SK-N-MC (cell line): ENCODE measurements around the gene EGFR.
"Not testable (repeated sequence)": the region's sequence is repeated elsewhere in the genome, so short reads cannot be mapped to it uniquely, and the experiment has no call there.

Source experiments
- DNase-seq: peaks from one replicate; pipeline ENCODE4 v3.0.0-alpha.2; 2011; ENCODE audit warnings: low read depth, low spot score
- H3K27ac ChIP-seq: fragments of 200-600 bp; sonication (generic); 2 replicates; pipeline ENCODE4 v1.5.1; 2016; ENCODE audit warnings: mixed run types
- H3K36me3 ChIP-seq: fragments of 200-600 bp; sonication (generic); 2 replicates; pipeline ENCODE4 v1.6.1; 2017; ENCODE audit warnings: antibody characterized with exemption, low read length, mixed read lengths; ENCODE audit not compliant: insufficient read depth
- H3K4me3 ChIP-seq: fragments of 200-600 bp; sonication (generic); 2 replicates; pipeline ENCODE4 v1.5.1; 2016
- H3K9ac ChIP-seq: fragments of 200-600 bp; sonication (generic); 2 replicates; pipeline ENCODE4 v1.8.0; 2017; ENCODE audit warnings: mixed run types, mixed read lengths; ENCODE audit not compliant: insufficient read length
- H3K9me3 ChIP-seq: fragments of 200-600 bp; sonication (generic); 2 replicates; pipeline ENCODE4 v1.6.1; 2017; ENCODE audit warnings: low read depth, mild to moderate bottlenecking, antibody characterized with exemption, low read length, moderate library complexity, mixed read lengths
- EZH2 ChIP-seq: fragments of 200-600 bp; sonication (generic); IDR thresholded peaks from one replicate; pipeline ENCODE4 v1.6.1; 2017; ENCODE audit warnings: antibody characterized with exemption
- FOXP2 ChIP-seq: optimal IDR thresholded peaks from 2 replicates; pipeline ENCODE3; 2011; ENCODE audit warnings: mild to moderate bottlenecking, moderate library complexity; ENCODE audit not compliant: insufficient read depth; ENCODE audit errors: extremely low read length, control extremely low read depth
- POLR2AphosphoS5 ChIP-seq: IDR thresholded peaks from 2 replicates; pipeline ENCODE4 v1.6.1; 2012; ENCODE audit warnings: mild to moderate bottlenecking, low read depth, low read length, borderline replicate concordance

Gene EGFR

DNA sequence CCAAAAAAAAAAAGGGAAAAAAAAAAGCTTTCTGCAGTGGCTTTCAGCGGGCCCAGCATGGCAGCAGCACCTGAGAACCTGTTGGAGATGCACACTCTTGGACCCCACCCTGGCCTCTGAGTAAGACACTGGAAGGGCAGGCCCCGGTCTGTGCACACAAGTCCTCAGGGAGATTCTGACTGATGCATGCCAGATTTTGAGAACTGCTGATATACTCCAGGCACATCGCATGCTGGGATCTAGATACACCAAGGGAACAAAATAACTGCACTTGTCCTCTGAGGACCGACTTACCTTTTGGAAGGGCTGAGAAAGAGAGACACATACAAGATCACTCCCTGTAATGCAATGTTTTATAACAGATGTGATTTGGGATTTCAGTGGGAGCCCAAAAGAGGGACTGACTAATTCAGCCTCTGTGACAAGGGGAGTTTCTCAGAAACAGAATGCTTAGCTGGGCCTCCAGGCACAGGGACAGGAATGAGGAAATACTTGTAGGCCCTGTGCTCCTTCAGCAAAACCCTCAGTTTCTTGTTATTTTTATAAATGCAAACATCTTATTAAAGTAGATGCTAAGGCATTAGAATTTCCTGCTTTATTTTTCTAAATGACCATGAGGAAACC, 8.2 kb downstream of the EGFR start:
- H3K27ac ChIP-seq: no peak overlapping the region
- no peak overlapping the region for H3K4me3 ChIP-seq

DNA sequence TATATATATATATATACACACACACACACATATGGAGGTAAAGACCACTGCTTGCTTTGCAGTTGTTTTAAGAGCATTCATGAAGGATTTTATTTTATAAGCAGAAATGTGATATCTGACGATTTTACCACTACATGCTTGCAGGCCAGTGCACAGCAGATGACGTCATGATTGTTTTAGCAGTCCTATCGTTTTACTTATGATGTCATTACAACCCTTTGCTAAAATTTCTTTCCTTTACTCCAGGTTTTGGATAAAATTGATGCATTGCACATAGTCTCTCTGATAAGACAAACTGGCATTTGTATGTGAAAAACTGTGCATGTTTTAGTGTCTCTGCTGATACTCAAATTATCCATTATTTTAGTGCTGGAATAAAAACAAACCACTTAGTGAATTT, 9.2 kb downstream of the EGFR start:
- Histone ChIP-seq H3K36me3 (no peaks in the 10 kb centered on the region), H3K4me3 (no peak overlapping the region), H3K9me3 (no peaks in the 10 kb centered on the region), H3K27ac (no peak overlapping the region), H3K9ac (no peak overlapping the region)
- TF ChIP-seq POLR2AphosphoS5 (no peak), EZH2 (no peak), FOXP2 (no peak)
- DNase-seq: no peak

More for the DNA sequence above, 8.2 kb downstream of the EGFR start:
- TF ChIP-seq POLR2AphosphoS5: no peak
- TF ChIP-seq EZH2: no peak
- TF ChIP-seq FOXP2: no peak
- no peaks in the 10 kb centered on the region for H3K9me3 ChIP-seq
- H3K36me3 ChIP-seq: no peaks in the 10 kb centered on the region
- H3K9ac ChIP-seq: no peak overlapping the region
- DNase-seq: no peak

DNA sequence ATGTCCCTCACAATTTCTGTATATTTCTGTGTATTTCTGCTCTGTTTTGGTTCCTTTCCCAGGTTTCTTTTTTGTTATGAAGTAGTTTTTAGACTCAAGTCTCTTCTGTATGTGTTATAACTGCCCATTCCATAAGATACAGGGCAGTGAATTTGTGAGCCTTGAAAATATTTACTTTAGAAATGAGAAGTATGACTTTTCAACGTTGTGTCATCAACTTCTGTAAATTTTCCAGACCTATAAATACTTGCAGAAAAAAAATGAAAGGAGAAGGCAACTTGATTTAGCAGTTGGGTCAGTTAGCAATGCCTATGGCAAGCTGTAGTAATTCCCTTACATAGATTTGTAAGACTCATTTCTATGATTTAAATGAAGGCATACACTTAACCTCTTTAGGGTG, 11.5 kb downstream of the EGFR start:
- H3K4me3 ChIP-seq: no peak overlapping the region
- no peak for TF ChIP-seq EZH2
- TF ChIP-seq POLR2AphosphoS5: no peak
- no peak for TF ChIP-seq FOXP2
- no peaks in the 10 kb centered on the region for H3K9me3 ChIP-seq
- DNase-seq: no peak
- no peak overlapping the region for H3K27ac ChIP-seq
- H3K9ac ChIP-seq: no peak overlapping the region
- no peaks in the 10 kb centered on the region for H3K36me3 ChIP-seq

DNA sequence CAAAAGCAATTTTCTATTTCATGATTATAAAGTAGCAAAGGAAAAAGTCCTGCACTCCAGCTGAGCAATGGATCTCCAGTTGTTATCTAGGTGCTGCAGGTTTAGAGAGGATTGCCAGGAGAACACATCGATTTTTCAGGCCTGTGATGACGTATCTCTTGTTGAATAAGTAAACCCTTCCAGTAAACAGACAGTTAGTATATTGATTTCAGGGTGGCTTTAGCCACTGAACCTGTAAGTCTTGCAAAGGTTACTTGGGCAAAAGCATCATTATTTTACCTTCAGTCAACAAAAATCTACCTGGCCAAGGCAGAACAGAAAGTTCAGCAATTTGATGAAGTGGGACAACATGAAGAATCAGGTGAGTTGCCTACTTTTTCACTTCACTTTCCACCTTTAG, 12.3 kb downstream of the EGFR start:
- Histone ChIP-seq H3K9ac (no peak overlapping the region), H3K9me3 (no peaks in the 10 kb centered on the region), H3K4me3 (no peak overlapping the region), H3K36me3 (no peaks in the 10 kb centered on the region), H3K27ac (no peak overlapping the region)
- TF ChIP-seq POLR2AphosphoS5: no peak
- no peak for TF ChIP-seq EZH2
- TF ChIP-seq FOXP2: no peak
- DNase-seq: no peak

DNA sequence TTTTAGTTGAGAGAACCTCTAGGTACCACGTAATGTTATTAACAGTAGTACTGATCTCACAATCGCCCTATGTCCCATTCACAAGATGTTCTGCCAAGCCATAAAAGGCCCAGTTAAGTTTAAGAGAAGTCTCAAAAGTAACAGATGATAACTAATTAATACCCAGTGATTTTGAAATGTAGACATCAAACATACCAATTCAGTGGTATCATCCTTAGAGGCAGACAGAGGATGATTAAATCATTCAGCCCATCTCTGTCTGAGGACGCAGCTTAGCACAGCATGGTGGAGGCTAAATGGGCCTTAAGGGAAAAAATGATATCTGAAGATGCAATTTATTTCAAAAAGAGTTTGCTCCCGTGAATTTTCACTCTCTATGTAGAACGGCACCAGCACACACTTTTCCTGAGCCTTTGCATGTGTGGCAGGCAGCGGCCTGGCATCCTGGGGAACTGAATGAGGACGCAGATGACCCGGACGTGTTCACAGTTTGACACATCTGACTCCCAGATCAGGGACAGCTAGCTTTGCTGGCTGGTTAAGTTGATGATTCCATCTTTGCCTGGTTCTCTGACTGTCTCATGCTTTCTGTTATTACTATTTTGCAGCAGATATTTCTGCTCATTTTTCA, 13.4 kb downstream of the EGFR start:
- no peaks in the 10 kb centered on the region for H3K9me3 ChIP-seq
- TF ChIP-seq EZH2: no peak
- no peak for TF ChIP-seq FOXP2
- no peak for TF ChIP-seq POLR2AphosphoS5
- H3K36me3 ChIP-seq: no peaks in the 10 kb centered on the region
- no peak for DNase-seq
- H3K9ac ChIP-seq: no peak overlapping the region
- H3K27ac ChIP-seq: no peak overlapping the region
- no peak overlapping the region for H3K4me3 ChIP-seq

DNA sequence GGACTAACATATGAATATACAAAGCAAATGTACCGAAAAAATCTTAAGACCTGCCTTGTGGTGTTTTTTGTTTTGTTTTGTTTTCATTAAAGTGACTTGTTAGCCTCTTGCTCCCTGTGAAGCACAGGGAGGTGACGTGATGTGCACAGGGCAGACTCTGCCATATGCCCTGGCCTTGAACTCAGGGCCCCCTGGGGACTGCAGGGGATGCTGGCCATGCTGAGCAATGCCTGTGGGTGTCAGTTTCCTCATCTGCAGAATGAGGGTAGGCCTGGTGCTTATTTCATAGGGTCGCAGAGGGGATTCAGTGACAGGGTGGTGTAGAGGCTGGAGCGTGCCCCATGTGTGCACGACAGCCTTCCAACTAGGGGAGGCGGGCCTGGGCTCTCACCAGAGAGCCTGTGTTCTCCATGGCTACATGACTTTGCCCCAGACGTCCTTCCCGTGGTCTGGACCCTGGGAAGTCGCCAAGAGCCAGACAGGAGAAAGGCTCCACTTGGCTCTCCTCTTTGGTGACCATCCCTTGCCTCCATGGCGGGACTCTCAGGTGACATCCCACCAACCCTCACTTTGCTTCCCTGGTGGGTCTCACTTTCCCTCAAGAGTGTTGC, 14.5 kb downstream of the EGFR start:
- H3K27ac ChIP-seq: no peak overlapping the region
- H3K9me3 ChIP-seq: no peaks in the 10 kb centered on the region
- no peak overlapping the region for H3K4me3 ChIP-seq
- no peaks in the 10 kb centered on the region for H3K36me3 ChIP-seq
- no peak for TF ChIP-seq FOXP2
- TF ChIP-seq POLR2AphosphoS5: no peak
- TF ChIP-seq EZH2: no peak
- no peak overlapping the region for H3K9ac ChIP-seq
- no peak for DNase-seq

DNA sequence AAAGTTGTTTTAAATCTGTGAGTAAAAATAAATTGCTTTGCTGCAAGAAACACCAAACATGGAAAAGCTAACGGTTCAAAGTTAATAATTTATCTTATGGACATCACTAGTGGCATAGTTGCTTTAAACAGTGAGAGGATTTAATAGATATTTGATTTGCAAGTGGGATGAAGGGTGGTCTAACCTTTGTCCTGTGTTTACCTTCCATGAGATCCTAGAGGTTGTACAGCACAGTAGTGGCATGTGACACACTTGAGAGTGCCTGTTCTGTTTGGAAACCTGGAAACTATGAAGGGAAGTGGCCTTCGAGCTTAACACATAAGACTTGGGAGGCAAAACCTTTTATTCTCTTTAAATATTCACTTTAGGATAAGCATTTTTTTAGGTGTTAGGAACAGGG, 16.0 kb downstream of the EGFR start:
- H3K27ac ChIP-seq: no peak overlapping the region
- TF ChIP-seq POLR2AphosphoS5 (no peak), EZH2 (no peak), FOXP2 (no peak)

DNA sequence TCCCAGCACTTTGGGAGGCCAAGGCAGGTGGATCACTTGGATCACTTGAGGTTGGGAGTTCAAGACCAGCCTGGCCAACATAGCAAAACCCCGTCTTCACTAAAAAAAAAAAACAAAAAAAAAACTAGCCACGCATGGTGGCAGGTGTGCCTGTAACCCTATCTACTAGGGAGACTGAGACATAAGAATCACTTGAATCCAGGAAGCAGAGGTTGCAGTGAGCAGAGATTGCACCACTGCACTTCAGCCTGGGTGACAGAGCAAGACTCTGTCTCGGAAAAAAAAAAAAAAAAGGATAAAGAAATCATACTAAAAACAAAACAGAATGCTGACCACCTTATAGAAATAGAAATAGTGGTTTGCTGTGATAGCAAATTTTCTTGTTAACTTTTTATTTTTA, 16.6 kb downstream of the EGFR start:
- not testable (repeated sequence) for H3K9me3 ChIP-seq, H3K9ac ChIP-seq, H3K27ac ChIP-seq, H3K4me3 ChIP-seq, H3K36me3 ChIP-seq, DNase-seq

More for the DNA sequence above, 16.0 kb downstream of the EGFR start:
- Histone ChIP-seq H3K9ac (no peak overlapping the region), H3K9me3 (no peaks in the 10 kb centered on the region), H3K36me3 (no peaks in the 10 kb centered on the region), H3K4me3 (no peak overlapping the region)
- no peak for DNase-seq
